Raji (cell line): ENCODE results near the gene MEPE.

ENCODE experiments used
- POLR2A ChIP-seq: IDR thresholded peaks from 2 replicates; pipeline ENCODE4 v1.6.1; 2011; ENCODE audit warnings: low read depth, low read length, control low read depth; ENCODE audit not compliant: insufficient read depth

Gene MEPE

GRCh38 chr4:87856816-87857215 lies 24.0 kb downstream of the MEPE start:
- TF ChIP-seq POLR2A = no peak

DNA sequence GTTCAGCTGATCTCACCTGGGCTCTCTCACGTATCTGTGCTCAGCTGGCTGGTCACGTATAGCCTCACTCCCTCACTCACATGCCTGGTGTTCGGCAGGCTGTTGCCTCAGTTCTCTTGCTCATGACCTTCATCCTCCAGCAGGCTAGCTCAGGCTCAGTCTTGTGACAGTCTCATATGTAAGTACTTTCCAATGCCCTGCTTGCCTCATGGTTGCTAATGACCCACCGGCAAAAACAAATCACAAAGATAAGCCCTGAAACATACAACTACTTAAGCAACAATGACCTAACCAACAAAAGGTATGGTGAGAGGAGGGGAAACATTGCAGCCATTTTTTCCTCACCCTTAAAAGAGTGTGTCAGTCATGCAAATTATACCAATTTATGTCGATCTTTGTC lies 25.0 kb downstream of the MEPE start:
- no peak for TF ChIP-seq POLR2A

- TF ChIP-seq POLR2A = no peak
Measured at GRCh38 chr4:87862236-87862635, 29.5 kb downstream of the MEPE start.

GRCh38 chr4:87863486-87863885 lies 30.7 kb downstream of the MEPE start:
- no peak for TF ChIP-seq POLR2A

DNA sequence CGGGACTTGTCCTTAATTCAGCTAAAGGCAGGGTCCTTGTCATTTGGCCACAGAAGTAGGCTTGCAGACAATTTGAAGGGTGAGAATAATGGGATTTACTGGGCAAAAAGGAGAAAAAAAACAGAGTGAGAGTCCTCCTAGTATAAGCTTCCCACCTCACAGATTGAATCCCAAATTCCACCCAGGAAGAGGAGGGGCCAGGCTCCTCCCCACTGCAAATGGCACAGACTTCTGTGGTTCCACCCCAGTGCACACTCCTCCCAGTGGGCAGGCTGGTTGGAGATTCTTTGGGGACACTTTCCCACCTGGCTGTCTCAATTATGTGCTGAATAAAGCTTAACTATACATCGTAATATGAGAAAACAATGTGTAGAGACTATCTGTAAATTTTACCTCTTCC lies 31.6 kb downstream of the MEPE start:
- no peak for TF ChIP-seq POLR2A

DNA sequence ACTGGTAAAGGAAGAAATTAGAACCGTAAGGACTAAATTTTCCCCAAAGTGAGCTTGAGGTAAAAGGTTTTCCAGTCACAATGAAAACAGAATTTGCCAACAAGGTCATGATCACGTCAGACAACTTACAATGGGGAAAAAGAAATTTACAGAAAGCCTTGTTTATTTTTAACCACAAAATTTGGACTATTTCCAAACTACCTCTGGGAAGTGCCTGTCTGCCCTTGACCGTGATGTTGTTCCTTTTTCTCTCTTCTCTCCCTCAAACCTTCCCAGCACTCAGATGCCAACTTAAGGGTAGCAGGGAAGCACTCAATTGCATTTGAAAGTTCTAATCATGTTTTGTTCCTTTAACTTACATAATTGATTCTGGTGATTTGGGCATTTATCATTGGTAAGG lies 32.5 kb downstream of the MEPE start:
- TF ChIP-seq POLR2A = no peak

- TF ChIP-seq POLR2A = no peak
Measured at GRCh38 chr4:87865960-87866598, 33.3 kb downstream of the MEPE start.

DNA sequence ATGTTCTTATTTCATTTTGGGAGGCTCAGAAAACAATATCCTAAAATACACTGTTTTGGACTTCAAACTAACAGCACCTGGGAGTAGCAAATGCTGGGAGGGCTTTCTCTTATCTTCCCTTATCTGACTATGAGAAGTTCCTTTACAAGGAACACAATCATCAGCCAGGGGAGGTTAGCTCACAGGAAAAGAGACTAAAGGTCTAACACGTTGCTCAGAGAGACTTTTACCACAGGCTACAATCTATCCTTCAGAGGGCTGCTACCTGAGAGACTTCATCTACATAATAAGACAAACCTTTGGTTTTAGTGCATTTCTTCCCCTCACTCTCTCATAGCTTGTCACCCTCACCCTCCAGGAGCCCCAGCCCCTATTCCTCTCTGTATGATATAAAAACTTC lies 35.8 kb downstream of the MEPE start:
- TF ChIP-seq POLR2A = no peak

- TF ChIP-seq POLR2A = no peak
Measured at GRCh38 chr4:87872028-87872427, 39.3 kb downstream of the MEPE start.

DNA sequence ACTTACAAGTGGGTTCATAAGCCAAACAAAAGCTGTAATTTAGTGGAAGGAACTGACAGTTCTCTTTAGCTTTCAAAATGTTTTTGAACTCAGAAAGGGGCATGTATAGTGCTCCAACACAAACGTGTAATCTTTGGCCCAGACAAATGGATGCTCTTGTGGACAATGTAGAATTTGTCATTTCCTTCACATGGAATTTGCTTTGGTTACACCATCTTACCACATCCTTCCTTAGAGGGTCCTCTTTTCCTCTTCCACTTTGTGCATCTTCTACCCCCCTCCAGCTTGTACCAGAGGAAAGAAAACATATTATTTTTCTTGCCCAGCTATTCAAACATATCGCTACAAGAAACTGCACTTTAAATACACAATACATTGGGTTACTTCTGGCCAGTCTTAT lies 42.4 kb downstream of the MEPE start:
- no peak for TF ChIP-seq POLR2A

GRCh38 chr4:87880106-87880505 lies 47.3 kb downstream of the MEPE start:
- TF ChIP-seq POLR2A = no peak

DNA sequence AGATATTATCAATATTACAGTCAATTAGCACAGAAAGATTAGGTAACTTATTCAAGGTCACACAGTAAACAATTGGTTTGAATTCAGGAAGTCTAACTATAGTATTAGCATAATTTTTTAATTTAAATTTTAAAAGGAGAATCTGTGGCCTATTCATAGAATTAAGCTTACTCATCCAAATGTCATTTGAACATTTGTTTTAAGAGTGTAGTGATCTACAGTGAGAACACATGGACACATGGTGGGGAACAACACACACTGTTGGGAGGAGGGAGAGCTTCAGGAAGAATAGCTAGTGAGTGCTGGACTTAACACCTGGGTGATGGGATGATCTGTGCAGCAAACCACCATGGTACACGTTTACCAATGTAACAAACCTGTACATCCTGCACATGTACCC lies 48.3 kb downstream of the MEPE start:
- TF ChIP-seq POLR2A = no peak

DNA sequence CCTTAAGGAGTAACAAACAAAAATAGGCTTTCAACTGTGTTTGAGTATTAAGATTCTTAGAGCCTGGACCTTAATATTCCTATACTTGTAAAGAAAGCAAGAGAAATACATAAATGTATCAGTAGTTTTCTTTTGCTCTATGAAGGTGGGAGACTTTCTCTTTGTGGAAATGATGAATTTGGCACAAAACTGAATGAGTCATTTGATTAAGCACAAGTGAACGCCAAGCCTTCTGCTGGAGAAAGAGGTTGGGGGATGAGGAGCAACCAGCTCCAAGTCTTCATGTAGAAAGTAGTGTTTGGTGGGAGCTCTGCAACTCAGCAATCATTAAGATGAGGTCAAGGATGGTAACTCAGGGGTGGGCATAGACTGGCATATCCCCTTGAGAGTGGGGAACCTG lies 49.6 kb downstream of the MEPE start:
- TF ChIP-seq POLR2A = no peak

DNA sequence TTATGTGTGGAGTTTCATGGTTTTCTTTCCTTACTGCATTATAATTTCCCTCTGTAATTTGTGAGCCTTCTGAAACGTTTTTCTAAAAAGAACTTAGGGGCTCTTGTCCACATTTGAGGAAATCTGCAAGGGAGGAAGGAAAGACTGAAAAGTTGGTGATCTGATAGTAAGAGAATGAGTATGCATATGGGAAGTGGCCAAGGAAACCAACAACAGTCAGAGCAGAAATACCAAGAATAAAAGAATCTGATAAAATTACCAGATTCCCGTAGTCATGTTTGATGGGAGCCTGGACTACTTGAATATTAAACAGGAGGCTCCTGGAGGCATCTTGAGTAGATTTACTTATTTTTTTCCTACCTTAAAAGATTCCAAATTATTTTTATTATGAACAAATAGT lies 50.1 kb downstream of the MEPE start:
- TF ChIP-seq POLR2A = no peak

GRCh38 chr4:87884976-87885549 lies 52.3 kb downstream of the MEPE start:
- TF ChIP-seq POLR2A = no peak

DNA sequence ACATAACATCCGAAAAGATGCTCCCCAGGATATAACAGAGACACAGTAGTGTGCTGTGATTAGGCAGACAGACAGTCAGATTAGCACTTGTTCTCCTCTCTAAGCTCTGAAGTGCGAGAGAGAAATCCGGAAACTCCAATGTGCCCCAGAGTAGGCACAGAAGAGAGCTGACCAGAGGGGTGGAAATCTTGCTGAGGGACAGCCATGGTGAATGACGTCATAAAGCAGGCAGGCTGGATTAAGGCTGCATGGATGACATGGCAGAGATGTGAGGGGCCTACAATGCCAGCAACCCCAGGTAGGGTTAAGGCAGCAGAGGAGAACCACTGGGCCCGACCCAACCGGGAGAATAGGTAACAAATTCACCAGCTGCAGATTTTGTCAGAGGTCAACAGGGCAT lies 53.3 kb downstream of the MEPE start:
- TF ChIP-seq POLR2A = no peak

DNA sequence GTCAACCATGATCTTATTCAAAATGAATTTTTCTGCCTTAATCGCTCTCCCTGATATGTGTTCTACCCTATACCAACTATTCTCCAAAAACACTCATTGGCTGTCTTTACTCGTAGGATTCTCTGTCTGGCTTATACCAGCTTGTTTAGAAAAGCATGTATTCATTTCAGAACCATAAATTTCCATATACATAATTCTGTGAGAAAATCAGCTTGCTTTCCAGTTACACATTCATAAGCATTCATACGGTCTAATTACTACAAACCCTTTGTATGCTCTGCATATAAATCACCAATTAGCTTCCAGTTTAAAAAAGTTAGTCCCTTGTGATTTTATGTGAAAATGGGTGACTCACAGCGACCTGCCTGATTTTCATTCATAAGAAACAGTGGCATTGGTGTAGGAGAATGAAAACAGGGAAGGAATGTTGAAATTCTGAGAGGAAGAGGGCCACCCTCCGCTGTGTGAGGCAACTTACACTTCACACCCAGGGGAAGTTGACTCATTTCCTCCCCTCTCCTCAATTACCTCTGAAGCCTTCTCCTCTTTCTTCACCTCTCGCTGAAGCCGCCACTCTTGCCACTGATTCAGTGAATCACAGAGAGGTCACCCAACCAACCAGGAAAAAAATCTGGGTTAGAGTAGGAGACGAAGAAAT lies 63.3 kb downstream of the MEPE start:
- no peak for TF ChIP-seq POLR2A
